ENCODE data around the gene QPRT. TPM values are rescaled to one million over a fixed set of nuclear protein-coding genes. Genes with fewer than 3 reads are reported as not detected.

The QPRT gene
- total and polyA plus RNA-seq, 2 donors (not counting 3 experiments of a cell fraction or from before 2014, with no cell fraction given), result 0.40 to 0.44 TPM

DNA sequence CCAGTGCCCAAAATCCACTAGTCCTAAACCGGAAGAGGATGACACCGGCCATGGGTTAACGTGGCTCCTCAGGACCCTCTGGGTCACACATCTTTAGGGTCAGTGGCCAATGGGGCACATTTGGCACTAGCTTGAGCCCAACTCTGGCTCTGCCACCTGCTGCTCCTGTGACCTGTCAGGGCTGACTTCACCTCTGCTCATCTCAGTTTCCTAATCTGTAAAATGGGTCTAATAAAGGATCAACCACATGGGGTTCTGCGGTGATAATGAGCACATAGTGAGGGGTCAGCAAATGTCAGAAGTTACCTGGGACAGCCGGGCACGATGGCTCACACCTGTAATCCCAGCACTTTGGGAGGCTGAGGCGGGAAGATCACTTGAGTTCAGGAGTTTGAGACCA, 18.4 kb downstream of the QPRT start:
- DNase-seq (ENCODE audit: low read depth, low spot score), result no peak
- intact Hi-C loops (cut with micrococcal nuclease) (no loop called here), dilution Hi-C loops (cut with MboI; ENCODE audit: extremely low pct_ligation_motif_present, low sequenced_read_pairs) (no loop called here)
- Histone ChIP-seq H3K79me2 (ENCODE audit: control insufficient read depth, insufficient read depth, low read length) (no peaks in the 10 kb centered on the region), H3K9ac (replicated peaks; ENCODE audit: extremely low read depth, insufficient read depth, low read length) (no peak overlapping the region), H3K4me2 (ENCODE audit: insufficient read depth, low read length) (no peak overlapping the region), H4K20me1 (replicated peaks; ENCODE audit: control insufficient read depth, extremely low read depth, insufficient read depth, low read length) (no peaks in the 10 kb centered on the region), H2AFZ (ENCODE audit: low read depth, low read length) (no peak overlapping the region), H3K4me1 (ENCODE audit: control insufficient read depth, extremely low read depth, insufficient read depth, low read length) (peaks cover 3% of the 10 kb centered on the region), H3K27me3 (ENCODE audit: control insufficient read depth in 2 of 2, insufficient read depth in 2 of 2, low read length in 2 of 2) (peaks cover 0 to 1% of the 10 kb centered on the region in 2 experiments), H3K27ac (ENCODE audit: insufficient read depth, low read depth, low read length) (no peak overlapping the region), H3K36me3 (ENCODE audit: control insufficient read depth in 2 of 2, extremely low read depth in 1 of 2, insufficient read depth in 2 of 2, low read length in 2 of 2) (no peaks in the 10 kb centered on the region), H3K9me1 (replicated peaks; ENCODE audit: control insufficient read depth, extremely low read depth, insufficient read depth, low read length) (no peaks in the 10 kb centered on the region), H3K9me3 (replicated peaks; ENCODE audit: control insufficient read depth, insufficient read depth, low read length) (no peaks in the 10 kb centered on the region), H3K4me3 (replicated peaks in 1 of 3; ENCODE audit: insufficient read depth in 1 of 3, low read depth in 1 of 3, low read length in 3 of 3) (no peak overlapping the region)
- TF ChIP-seq MYC (IDR thresholded peaks at IDR 0.05; ENCODE audit: low read depth, low read length) (no peak), EZH2 (IDR thresholded peaks at IDR 0.05; ENCODE audit: borderline replicate concordance, low read depth, low read length, severe bottlenecking) (no peak), POLR2A (IDR thresholded peaks at IDR 0.05; ENCODE audit: low read depth, low read length) (no peak), POLR2AphosphoS5 (IDR thresholded peaks at IDR 0.05; ENCODE audit: insufficient read depth, low read depth, low read length) (no peak), FOS (IDR thresholded peaks at IDR 0.05; ENCODE audit: borderline replicate concordance, insufficient read depth, low read length) (no peak), GATA2 (IDR thresholded peaks at IDR 0.05; ENCODE audit: insufficient read depth, insufficient read length, low read depth, low read length) (no peak)
- TF ChIP-seq, protein P1, sequence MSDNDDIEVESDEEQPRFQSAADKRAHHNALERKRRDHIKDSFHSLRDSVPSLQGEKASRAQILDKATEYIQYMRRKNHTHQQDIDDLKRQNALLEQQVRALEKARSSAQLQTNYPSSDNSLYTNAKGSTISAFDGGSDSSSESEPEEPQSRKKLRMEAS (IDR thresholded peaks at IDR 0.05; ENCODE audit: insufficient read depth, insufficient read length), result no peak
- no peak for FAIRE-seq
- no TSS peak for BruUV-seq (replicated peaks)
- POLR2A ChIA-PET, result no interaction called here
- CTCF ChIA-PET, result interaction anchor here (4.0 kb wide), 1 partner anchor 25 kb away, joined by 76 read pairs; no protein-coding TSS in a partner anchor

DNA sequence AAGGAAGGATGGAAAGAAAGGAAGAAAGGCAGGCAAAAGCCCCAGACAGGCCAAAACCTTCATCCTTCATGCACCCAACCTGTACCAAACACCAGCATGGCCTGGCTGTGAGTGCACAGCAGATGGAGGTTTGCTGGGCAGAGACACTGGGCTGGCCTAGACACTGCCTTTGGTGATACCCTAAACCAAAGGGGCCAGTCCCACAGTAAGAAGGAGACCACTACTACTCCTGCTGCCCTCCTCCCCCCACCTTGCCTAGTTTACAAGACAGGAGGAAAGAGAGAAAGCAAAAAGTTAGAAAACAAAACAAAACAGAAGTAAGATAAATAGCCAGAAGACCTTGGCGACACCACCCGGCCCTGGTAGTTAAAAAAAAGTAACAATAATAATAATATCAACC, 19.1 kb downstream of the QPRT start:
- CTCF ChIA-PET, result interaction anchor here (1.4 to 5.3 kb wide), 5 partner anchors 23 to 334 kb away, joined by 4 to 92 read pairs (median 79); partner anchors contain the start of gene TLCD3B
- H3K9me1 ChIP-seq (replicated peaks; ENCODE audit: control insufficient read depth, extremely low read depth, insufficient read depth, low read length), result no peaks in the 10 kb centered on the region

More for the DNA sequence above, 19.1 kb downstream of the QPRT start:
- no peak overlapping the region for H3K4me3 ChIP-seq (replicated peaks in 1 of 3; ENCODE audit: insufficient read depth in 1 of 3, low read depth in 1 of 3, low read length in 3 of 3)
- TF ChIP-seq MYC (IDR thresholded peaks at IDR 0.05; ENCODE audit: low read depth, low read length) (no peak), JUN (IDR thresholded peaks at IDR 0.05; ENCODE audit: borderline replicate concordance, insufficient read depth, insufficient read length, low read depth) (no peak), POLR2A (IDR thresholded peaks at IDR 0.05; ENCODE audit: low read depth, low read length) (no peak), POLR2AphosphoS5 (IDR thresholded peaks at IDR 0.05; ENCODE audit: insufficient read depth, low read depth, low read length) (no peak), FOS (IDR thresholded peaks at IDR 0.05; ENCODE audit: borderline replicate concordance, insufficient read depth, low read length) (no peak), GATA2 (IDR thresholded peaks at IDR 0.05; ENCODE audit: insufficient read depth, insufficient read length, low read depth, low read length) (no peak)
- TF ChIP-seq, protein P2, sequence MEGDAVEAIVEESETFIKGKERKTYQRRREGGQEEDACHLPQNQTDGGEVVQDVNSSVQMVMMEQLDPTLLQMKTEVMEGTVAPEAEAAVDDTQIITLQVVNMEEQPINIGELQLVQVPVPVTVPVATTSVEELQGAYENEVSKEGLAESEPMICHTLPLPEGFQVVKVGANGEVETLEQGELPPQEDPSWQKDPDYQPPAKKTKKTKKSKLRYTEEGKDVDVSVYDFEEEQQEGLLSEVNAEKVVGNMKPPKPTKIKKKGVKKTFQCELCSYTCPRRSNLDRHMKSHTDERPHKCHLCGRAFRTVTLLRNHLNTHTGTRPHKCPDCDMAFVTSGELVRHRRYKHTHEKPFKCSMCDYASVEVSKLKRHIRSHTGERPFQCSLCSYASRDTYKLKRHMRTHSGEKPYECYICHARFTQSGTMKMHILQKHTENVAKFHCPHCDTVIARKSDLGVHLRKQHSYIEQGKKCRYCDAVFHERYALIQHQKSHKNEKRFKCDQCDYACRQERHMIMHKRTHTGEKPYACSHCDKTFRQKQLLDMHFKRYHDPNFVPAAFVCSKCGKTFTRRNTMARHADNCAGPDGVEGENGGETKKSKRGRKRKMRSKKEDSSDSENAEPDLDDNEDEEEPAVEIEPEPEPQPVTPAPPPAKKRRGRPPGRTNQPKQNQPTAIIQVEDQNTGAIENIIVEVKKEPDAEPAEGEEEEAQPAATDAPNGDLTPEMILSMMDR (IDR thresholded peaks at IDR 0.05; ENCODE audit: extremely low read depth in 1 of 2, insufficient read depth in 1 of 2, low read depth in 1 of 2, low read length in 2 of 2), result no peak
- POLR2A ChIA-PET, result no interaction called here
- FAIRE-seq (no peak), DNase-seq (ENCODE audit: low read depth, low spot score) (no peak)
- H3K4me2 ChIP-seq (ENCODE audit: insufficient read depth, low read length), result no peak overlapping the region
- peaks cover 0 to 1% of the 10 kb centered on the region in 2 experiments for H3K27me3 ChIP-seq (ENCODE audit: control insufficient read depth in 2 of 2, insufficient read depth in 2 of 2, low read length in 2 of 2)
- intact Hi-C loops (cut with micrococcal nuclease) (no loop called here), dilution Hi-C loops (cut with MboI; ENCODE audit: extremely low pct_ligation_motif_present, low sequenced_read_pairs) (no loop called here)
- no peaks in the 10 kb centered on the region for H3K36me3 ChIP-seq (ENCODE audit: control insufficient read depth in 2 of 2, extremely low read depth in 1 of 2, insufficient read depth in 2 of 2, low read length in 2 of 2)
- no peak overlapping the region for H3K9ac ChIP-seq (replicated peaks; ENCODE audit: extremely low read depth, insufficient read depth, low read length)
- no peaks in the 10 kb centered on the region for H3K9me3 ChIP-seq (replicated peaks; ENCODE audit: control insufficient read depth, insufficient read depth, low read length)
- H2AFZ ChIP-seq (ENCODE audit: low read depth, low read length), result no peak overlapping the region
- no peaks in the 10 kb centered on the region for H3K79me2 ChIP-seq (ENCODE audit: control insufficient read depth, insufficient read depth, low read length)
- H3K27ac ChIP-seq (ENCODE audit: insufficient read depth, low read depth, low read length), result no peak overlapping the region
- no peaks in the 10 kb centered on the region for H4K20me1 ChIP-seq (replicated peaks; ENCODE audit: control insufficient read depth, extremely low read depth, insufficient read depth, low read length)
- BruUV-seq (replicated peaks), result no TSS peak
- peaks cover 5% of the 10 kb centered on the region for H3K4me1 ChIP-seq (ENCODE audit: control insufficient read depth, extremely low read depth, insufficient read depth, low read length)

All from endothelial cell of umbilical vein (primary cell).